Measurements from ENCODE around the gene MLXIP.

DNA sequence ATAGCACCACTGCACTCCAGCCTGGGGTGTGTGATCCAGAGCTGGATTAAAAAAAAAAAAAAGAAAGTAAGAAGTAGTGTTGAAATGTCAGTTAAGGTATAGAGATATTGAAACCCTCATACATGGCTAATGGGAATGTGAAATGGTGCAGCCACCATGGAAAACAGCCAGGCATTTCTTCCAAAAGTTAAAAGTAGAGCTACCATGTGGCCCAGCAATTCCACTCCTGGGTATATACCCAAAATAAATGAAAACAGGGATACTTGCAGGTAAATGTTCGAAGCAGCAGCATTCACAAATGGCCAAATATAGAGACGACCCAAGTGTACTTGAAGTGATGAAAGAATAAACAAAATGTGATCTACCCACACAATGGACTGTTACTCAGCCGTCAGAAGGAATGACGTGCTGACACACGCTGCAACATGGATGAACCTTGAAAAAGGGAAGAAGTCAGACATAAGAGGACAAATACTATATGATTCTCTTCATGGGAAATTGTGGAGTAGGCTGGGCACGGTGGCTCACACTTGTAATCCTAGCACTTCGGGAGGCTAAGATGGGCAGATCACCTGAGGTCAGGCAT is 80.2 kb downstream of the MLXIP start:
- TF ChIP-seq EZH2 (IDR thresholded peaks at IDR 0.05) = no peak
- TF ChIP-seq POLR2AphosphoS5 (IDR thresholded peaks at IDR 0.05; ENCODE audit: borderline replicate concordance, low read depth, low read length) = no peak
- TF ChIP-seq FOXP2 (optimal IDR thresholded peaks at IDR 0.05; ENCODE audit: control extremely low read depth, extremely low read length, insufficient read depth) = no peak

All from SK-N-MC (cell line).